Activated CD8-positive, alpha-beta T cell treated with anti-CD3 and anti-CD28 coated beads for 36 hours (primary cell): Measurements from ENCODE around the gene CYP4F12. TPM values are rescaled to one million over a fixed set of nuclear protein-coding genes. Genes with fewer than 3 reads are reported as not detected.

ENCODE experiments used
- ATAC-seq: fragments of 200-7000 bp; cut with Tn5 transposase; one replicate; pipeline ENCODE4 v1.10.0; 2021; ENCODE audit warnings: mild to moderate bottlenecking, moderate library complexity
- CTCF ChIA-PET: fragments of 350-600 bp; sonication (Branson Sonifier 250); formaldehyde crosslinking; loops from one replicate; lab custom pipeline; 2021; ENCODE audit warnings: antibody characterized with exemption; lab: Charles Lee
- POLR2A ChIA-PET: fragments of 350-600 bp; sonication (Branson Sonifier 250); formaldehyde crosslinking; loops from one replicate; lab custom pipeline; 2021; ENCODE audit warnings: antibody characterized with exemption; lab: Charles Lee
- DNase-seq: peaks from one replicate; pipeline ENCODE4 v3.0.0-alpha.2; 2020
- H3K27ac Mint-ChIP-seq: one replicate; pipeline ENCODE4 v1.8.0; 2021; ENCODE audit warnings: mild to moderate bottlenecking, mixed read lengths
- H3K27me3 Mint-ChIP-seq: one replicate; pipeline ENCODE4 v1.8.0; 2021; ENCODE audit warnings: mixed read lengths
- H3K36me3 Mint-ChIP-seq: one replicate; pipeline ENCODE4 v1.8.0; 2021; ENCODE audit warnings: low read depth, mixed read lengths
- H3K4me1 Mint-ChIP-seq: one replicate; pipeline ENCODE4 v1.8.0; 2021; ENCODE audit warnings: low read depth, mixed read lengths
- H3K4me3 Mint-ChIP-seq: one replicate; pipeline ENCODE4 v1.8.0; 2021; ENCODE audit warnings: mild to moderate bottlenecking, moderate library complexity, mixed read lengths
- H3K9me3 Mint-ChIP-seq: one replicate; pipeline ENCODE4 v1.8.0; 2021; ENCODE audit warnings: mixed read lengths
- intact Hi-C: fragments of 100-400 bp; cut with micrococcal nuclease; formaldehyde crosslinking; loops from one replicate; pipeline ENCODE4 v1.10.0; 2022
- total RNA-seq, 2 experiments: library from RNA; stranded (reverse); gene quantifications; one replicate each; pipeline ENCODE4 v1.2.3, GENCODE V29; 2021
- TF ChIP-seq, protein P1 (sequence below): fragments of 200-600 bp; IDR thresholded peaks from one replicate; pipeline ENCODE4 v1.8.0; 2022; ENCODE audit warnings: antibody characterized with exemption, mild to moderate bottlenecking

The CYP4F12 gene
- total RNA-seq, 2 experiments from 2014 or later, result not detected

DNA sequence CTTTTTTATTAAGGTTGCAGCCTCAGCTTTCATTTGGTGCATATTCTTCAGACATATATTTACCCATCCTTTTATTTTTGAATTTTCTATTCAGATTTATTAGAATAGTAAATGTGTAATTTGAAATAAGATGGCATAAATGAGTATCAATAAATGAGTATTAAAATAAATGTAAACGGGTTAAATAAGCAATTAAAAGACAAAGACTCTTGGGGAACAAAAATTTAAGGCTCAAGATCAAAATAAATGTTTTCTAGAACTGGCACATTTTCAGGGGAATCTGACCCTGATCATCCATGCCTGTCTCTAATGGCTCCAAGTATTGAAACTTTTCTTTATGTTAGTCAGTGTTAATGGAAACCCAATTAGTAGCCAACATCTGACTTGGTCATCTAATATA is 67.9 kb downstream of the CYP4F12 start:
- intact Hi-C loops, result no loop called here
- POLR2A ChIA-PET, result no interaction called here
- no peak overlapping the region for H3K27ac Mint-ChIP-seq
- H3K9me3 Mint-ChIP-seq, result peaks cover 15% of the 10 kb centered on the region
- no peaks in the 10 kb centered on the region for H3K4me1 Mint-ChIP-seq
- H3K4me3 Mint-ChIP-seq, result no peak overlapping the region
- TF ChIP-seq, protein P1, sequence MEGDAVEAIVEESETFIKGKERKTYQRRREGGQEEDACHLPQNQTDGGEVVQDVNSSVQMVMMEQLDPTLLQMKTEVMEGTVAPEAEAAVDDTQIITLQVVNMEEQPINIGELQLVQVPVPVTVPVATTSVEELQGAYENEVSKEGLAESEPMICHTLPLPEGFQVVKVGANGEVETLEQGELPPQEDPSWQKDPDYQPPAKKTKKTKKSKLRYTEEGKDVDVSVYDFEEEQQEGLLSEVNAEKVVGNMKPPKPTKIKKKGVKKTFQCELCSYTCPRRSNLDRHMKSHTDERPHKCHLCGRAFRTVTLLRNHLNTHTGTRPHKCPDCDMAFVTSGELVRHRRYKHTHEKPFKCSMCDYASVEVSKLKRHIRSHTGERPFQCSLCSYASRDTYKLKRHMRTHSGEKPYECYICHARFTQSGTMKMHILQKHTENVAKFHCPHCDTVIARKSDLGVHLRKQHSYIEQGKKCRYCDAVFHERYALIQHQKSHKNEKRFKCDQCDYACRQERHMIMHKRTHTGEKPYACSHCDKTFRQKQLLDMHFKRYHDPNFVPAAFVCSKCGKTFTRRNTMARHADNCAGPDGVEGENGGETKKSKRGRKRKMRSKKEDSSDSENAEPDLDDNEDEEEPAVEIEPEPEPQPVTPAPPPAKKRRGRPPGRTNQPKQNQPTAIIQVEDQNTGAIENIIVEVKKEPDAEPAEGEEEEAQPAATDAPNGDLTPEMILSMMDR, result no peak
- H3K36me3 Mint-ChIP-seq, result no peaks in the 10 kb centered on the region
- DNase-seq (no peak), ATAC-seq (no peak)
- H3K27me3 Mint-ChIP-seq, result peaks cover 24% of the 10 kb centered on the region
- CTCF ChIA-PET, result no interaction called here

Other genes starting within 250 kb of the CYP4F12 start
- gene WIZ, start 223.1 kb upstream of the CYP4F12 start, total RNA-seq, result 10 to 100 TPM; 19.3 to 21.0 TPM
- 10 to 100 TPM; 83.9 to 85.8 TPM for gene RASAL3, start 208.5 kb upstream of the CYP4F12 start, total RNA-seq
- under 1 TPM; 0.25 to 0.27 TPM for gene PGLYRP2, start 193.6 kb upstream of the CYP4F12 start, total RNA-seq
- 1 to 10 TPM; 1.5 to 1.7 TPM for gene CYP4F22, start 164.6 kb upstream of the CYP4F12 start, total RNA-seq
- not detected for gene CYP4F8, start 57.9 kb upstream of the CYP4F12 start, total RNA-seq
- under 1 TPM; 0.16 TPM for gene CYP4F3, start 32.2 kb upstream of the CYP4F12 start, total RNA-seq
- not detected for gene OR10H2, start 54.9 kb downstream of the CYP4F12 start, total RNA-seq
- not detected for gene OR10H3, start 64.9 kb downstream of the CYP4F12 start, total RNA-seq
- under 1 TPM in 1 of 2 experiments, not detected in 1; 0.04 TPM for gene OR10H5, start 114.6 kb downstream of the CYP4F12 start, total RNA-seq
- gene OR10H1, start 142.6 kb downstream of the CYP4F12 start, total RNA-seq, result not detected
- under 1 TPM in 1 of 2 experiments, not detected in 1; 0.18 TPM for gene CYP4F2, start 225.0 kb downstream of the CYP4F12 start, total RNA-seq